Hematopoietic multipotent progenitor cell treated with erythropoietin and hydrocortisone succinate and interleukin-3 and kit ligand, for 17 days (in vitro differentiated cells): ENCODE data around the gene PSTPIP2.
"Not testable (repeated sequence)": the region's sequence is repeated elsewhere in the genome, so short reads cannot be mapped to it uniquely, and the experiment has no call there.

ENCODE experiments used
- DNase-seq: peaks from one replicate; pipeline ENCODE4 v3.0.0-alpha.2; 2015; ENCODE audit warnings: low spot score

The PSTPIP2 gene

DNA sequence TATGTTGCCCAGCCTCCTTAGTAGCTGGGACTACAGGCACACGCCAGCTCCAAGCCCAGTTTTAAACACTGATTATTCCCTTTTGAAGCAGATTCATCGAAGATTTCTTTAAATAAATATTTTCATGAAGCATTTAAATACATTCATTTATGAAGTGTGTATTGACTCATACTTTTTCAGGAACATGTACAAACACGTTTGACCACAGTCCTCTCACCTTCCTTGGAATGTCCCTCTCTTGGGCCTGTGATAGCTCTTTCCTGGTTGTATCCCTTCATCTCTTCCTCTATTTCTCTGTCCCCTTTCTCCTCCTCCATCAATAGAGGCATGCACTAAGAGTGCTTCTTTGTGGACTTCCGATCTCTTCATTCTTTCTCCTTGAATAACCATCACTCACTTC, 2.5 kb downstream of the PSTPIP2 start:
- DNase-seq = no peak

- DNase-seq = no peak
Observed at GRCh38 chr18:46068763-46069162, 3.3 kb downstream of the PSTPIP2 start.

GRCh38 chr18:46067438-46068007, 4.5 kb downstream of the PSTPIP2 start:
- DNase-seq = no peak

DNA sequence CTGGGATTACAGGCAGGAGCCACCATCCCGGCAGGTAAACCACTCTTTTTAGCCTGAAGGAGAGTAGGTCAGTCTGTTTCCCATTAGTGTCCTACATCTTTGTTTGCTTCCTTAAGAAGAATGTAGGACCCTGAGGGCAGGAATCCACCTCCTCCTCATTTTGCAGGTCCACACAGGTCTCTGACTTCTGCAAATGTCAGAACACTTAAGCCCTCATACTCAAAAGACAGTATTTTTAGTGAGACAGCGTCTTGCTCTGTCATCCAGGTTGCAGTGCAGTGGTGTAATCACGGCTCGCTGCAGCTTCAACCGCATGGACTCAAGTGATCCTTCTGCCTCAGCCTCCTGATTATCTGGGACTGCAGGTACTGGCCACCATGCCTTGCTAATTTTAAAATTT, 9.3 kb downstream of the PSTPIP2 start:
- no peak for DNase-seq

DNA sequence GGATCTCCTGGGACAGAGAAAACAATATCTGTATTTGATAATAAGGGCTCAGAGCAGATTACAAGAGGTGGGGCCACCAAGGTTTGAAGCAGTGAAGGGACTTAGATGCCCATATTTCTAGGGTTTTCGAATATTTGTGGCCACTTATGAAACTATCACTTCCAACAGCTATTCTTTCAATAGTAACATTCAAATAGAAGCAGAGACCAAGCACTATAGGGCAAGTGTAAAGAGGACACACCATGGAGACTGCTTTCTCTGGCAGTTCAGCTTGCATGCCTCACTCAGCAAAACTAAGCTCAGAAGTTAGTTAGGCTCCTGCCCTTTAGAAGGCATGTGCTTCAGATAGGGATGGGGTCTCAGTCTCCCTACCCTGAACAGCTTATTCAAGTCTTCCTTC, 10.3 kb downstream of the PSTPIP2 start:
- DNase-seq = no peak

DNA sequence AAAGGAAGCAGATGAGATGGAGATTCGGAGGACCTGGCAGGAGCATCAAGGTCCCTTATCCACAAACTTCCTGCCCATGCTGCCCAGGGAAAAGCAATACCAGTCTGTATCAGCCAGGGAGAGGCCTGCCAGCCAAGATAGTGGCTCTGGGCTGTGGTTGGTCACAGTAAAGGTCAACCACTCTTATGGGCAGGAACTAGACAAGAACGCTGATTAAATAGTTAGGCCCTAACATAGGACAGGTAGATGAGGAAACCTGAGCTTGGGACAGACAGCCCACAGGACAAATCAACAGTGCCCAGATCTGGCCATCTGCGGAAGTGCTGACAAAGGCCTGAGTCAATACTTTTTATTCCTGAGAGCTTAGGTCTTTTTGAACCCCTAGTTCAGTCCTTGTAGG, 10.7 kb downstream of the PSTPIP2 start:
- DNase-seq = no peak

- peak; percentile 59 for DNase-seq
Observed at GRCh38 chr18:46060359-46060841, 11.7 kb downstream of the PSTPIP2 start.

GRCh38 chr18:46055838-46056230, 16.2 kb downstream of the PSTPIP2 start:
- no peak for DNase-seq

DNA sequence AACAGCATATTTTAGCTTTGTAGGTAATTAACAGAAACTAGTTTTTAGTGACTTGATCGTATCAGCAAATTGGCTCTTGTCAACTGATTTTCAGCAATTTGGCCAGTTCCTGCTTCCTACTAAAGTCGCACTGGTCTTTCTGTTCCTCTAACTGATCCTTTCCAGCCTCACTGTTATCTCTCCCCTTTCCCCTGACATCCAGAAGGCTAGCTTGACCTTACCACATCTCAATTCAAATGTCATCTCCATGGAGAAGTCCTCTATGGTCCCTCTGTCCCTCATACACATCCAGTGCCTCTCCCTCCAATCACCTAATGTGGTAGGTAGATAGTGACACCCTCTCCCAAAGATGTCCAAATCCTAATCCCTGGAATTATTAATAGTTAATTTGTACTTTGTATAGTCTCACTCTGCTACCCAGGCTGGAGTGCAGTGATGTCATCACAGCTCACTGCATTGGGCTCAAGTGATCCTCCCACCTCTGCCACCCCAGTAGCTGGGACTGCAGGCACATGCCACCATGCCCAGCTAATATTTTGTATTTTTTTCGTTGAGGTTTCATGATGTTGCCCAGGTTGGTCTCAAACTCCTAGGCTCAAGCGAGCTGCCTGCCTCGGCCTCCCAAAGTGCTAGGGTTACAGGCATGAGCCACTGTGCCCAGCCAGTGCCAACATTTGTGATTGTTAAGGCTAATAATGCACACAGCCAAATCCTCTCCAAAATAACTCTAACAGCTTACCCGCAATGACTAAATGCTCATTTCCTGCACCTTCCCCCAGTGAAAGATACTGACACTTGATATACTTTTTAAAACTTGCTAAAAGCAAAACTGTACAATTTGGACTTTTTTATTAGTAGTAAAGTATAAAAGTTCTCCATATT, 16.9 kb downstream of the PSTPIP2 start:
- no peak for DNase-seq

GRCh38 chr18:46053368-46054095, 18.5 kb downstream of the PSTPIP2 start:
- no peak for DNase-seq

DNA sequence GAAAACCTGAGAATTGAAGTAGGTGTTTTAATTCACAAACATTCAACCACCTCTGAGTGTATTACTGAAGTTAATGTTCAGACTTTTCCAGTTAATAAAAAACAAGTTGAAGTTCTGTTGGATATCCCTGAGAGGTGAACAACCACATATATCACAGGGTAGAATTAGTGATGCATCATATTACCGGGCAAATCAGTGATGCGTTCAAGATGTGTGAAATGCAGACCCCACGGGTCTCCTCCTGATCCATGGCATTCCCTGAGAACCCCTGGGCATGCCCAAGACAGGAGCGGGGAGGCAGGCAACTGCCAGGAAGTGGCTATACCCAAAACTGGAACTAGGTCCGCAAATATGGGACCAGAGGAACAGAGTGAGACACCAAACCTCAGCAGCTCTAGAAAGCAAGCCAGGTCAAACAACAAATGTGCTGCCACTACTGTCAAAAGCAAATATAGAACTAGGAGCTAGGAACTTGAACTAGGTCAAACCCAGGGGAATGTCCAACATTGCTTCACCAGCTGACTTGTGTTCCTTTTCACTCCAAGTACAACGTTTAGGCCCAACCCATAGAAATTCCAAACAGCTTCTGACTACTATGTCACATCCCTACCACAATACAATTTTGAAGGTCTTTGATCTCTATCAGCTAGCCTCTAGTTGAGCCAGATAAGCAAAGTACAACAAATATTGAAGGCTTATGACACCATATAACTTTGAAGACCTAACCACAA, 20.2 kb downstream of the PSTPIP2 start:
- no peak for DNase-seq

GRCh38 chr18:46050268-46050667, 21.8 kb downstream of the PSTPIP2 start:
- DNase-seq = no peak

- no peak for DNase-seq
Observed at GRCh38 chr18:46048641-46049040, 23.4 kb downstream of the PSTPIP2 start.

DNA sequence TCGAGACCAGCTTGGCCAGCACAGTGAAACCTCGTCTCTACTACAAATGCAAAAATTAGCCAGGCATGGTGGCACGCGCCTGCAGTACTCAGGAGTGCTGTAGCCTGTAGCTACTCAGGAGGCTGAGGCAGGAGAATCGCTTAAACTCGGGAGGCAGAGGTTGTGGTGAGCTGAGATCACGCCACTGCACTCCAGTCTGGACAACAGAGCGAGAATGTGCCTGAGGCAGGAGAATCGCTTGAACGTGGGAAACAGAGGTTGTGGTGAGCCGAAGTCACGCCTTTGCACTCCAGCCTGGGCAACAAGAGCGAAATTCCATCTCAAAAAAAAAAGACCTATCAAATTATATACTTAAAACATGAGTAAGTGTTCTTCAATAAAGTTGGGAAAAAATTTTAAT, 24.7 kb downstream of the PSTPIP2 start:
- not testable (repeated sequence) for DNase-seq

DNA sequence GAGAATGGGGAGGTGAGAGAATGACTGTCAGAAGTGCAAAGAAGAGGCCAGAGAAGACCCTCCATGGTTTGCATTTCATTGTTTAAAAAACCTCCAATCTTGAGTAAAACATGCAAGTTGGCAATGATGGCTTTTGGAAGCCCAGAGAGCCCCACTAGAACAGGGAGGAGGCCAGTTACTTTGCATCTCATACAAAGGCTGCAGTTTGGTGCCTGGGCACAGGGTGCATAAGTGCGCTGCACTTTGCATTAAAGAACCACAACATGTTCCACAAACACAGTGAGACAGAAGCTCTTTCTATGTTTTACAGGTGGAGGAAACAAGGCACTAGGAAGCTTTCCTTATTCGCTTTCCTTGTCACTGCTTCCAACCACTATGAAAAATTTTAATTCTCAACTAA, 25.4 kb downstream of the PSTPIP2 start:
- DNase-seq = no peak

DNA sequence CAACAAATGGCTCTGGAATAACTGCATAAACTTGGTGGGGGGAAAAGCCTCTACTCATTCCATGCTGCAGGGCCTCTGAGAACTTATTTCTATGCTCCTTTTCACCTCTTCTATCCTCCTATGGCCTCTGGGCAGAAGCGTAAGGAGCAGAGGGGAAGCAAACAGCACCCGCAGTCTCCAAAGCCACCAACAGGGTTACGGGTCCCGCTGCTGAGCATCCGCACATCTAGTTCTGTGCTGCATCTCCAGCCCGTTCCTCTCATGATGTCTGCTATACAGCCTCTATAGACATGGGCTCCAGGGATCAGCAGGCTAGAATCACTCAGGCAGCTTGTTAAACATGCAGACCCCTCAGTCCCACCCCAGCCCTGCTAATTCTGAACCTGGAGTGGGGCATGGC, 25.9 kb downstream of the PSTPIP2 start:
- no peak for DNase-seq

DNA sequence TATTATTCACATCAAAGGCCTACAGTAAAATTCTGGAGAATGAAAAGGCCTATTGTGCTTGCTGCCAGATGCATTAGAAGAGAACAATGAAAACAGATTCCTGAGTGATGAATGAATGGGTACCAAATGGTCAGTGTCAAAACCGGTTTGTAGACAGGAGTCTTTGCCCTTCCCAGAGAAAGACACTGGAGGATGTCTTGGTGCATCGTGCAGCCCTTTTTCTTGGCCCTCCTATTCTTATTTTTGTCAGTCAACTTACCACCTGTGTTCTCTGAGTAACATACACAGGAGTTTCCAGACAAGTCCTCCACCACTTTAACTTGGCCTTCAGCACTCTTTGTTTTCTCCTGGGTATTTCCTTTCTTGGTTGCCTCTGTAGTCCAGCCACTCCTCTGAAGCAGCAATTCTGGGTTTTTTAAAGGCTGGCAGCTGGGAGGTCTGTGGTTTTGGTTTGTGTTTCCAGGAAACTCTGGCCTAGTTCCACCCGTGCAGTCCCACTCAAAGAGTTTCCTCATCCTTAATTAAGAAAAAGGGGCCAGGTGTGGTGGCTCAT, 29.4 kb downstream of the PSTPIP2 start:
- no peak for DNase-seq

DNA sequence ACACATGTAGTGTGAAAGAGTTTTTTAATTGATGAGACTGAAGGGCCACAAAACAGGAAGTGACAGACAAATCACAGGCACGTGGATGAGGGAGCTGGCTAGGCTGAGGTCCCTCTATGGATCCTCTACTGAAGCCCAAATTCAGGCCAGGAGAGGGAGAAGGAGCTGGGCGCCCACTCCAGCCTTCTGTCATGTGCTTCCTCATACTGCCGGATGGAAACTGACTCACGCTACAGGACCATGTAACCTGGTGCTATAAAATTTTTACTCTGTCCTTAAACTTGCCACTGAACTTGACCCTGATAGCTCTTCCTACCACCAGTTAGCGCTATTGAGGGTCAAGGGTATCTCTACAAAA, 31.3 kb downstream of the PSTPIP2 start:
- DNase-seq = no peak

- no peak for DNase-seq
Observed at GRCh38 chr18:46040033-46040746, 31.9 kb downstream of the PSTPIP2 start.

- no peak for DNase-seq
Observed at GRCh38 chr18:46037512-46038305, 34.4 kb downstream of the PSTPIP2 start.
